OCI-LY1 (cell line): ENCODE results near the gene LRFN2.
A peak's percentile ranks its signal among the peaks of the same experiment; 100 is the strongest.

ENCODE experiments used
- H2AFZ ChIP-seq: fragments of 200-600 bp; sonication (generic), shearing (Covaris generic); 2 replicates; pipeline ENCODE4 v1.6.0; 2014; ENCODE audit warnings: antibody characterized with exemption, mild to moderate bottlenecking, low read length
- H3F3A ChIP-seq: fragments of 200-600 bp; sonication (generic), shearing (Covaris generic); 2 replicates; pipeline ENCODE4 v1.6.0; 2014; ENCODE audit warnings: mild to moderate bottlenecking, antibody characterized with exemption, low read length, moderate library complexity; ENCODE audit not compliant: insufficient read depth
- H3K27ac ChIP-seq: fragments of 200-600 bp; sonication (generic); 2 replicates; pipeline ENCODE4 v1.5.1; 2014; ENCODE audit warnings: low read length, mixed run types, mild to moderate bottlenecking, low read depth; ENCODE audit not compliant: poor library complexity, severe bottlenecking
- H3K27me3 ChIP-seq: fragments of 200-600 bp; sonication (generic); 2 replicates; pipeline ENCODE4 v1.6.0; 2014; ENCODE audit warnings: antibody characterized with exemption, mild to moderate bottlenecking, low read length, moderate library complexity; ENCODE audit not compliant: insufficient read depth
- H3K36me3 ChIP-seq: fragments of 200-600 bp; sonication (generic); 2 replicates; pipeline ENCODE4 v1.6.1; 2014; ENCODE audit warnings: mild to moderate bottlenecking, antibody characterized with exemption, low read length, moderate library complexity, mixed read lengths; ENCODE audit not compliant: insufficient read depth
- H3K4me1 ChIP-seq: fragments of 200-600 bp; sonication (generic); 2 replicates; pipeline ENCODE4 v1.5.1; 2014; ENCODE audit warnings: mild to moderate bottlenecking, low read length, moderate library complexity; ENCODE audit not compliant: insufficient read depth, severe bottlenecking
- H3K4me2 ChIP-seq: fragments of 200-600 bp; sonication (generic), shearing (Covaris generic); 2 replicates; pipeline ENCODE4 v1.6.1; 2014; ENCODE audit warnings: low read length
- H3K4me3 ChIP-seq: fragments of 200-600 bp; sonication (generic); 2 replicates; pipeline ENCODE4 v1.5.1; 2014; ENCODE audit warnings: low read length, low read depth, mild to moderate bottlenecking, mixed read lengths; ENCODE audit not compliant: poor library complexity, severe bottlenecking
- H3K79me2 ChIP-seq: fragments of 200-600 bp; shearing (Covaris generic); 2 replicates; pipeline ENCODE4 v1.6.1; 2016; ENCODE audit warnings: mixed run types, low read length, mixed read lengths; ENCODE audit not compliant: insufficient read depth
- H3K9ac ChIP-seq: fragments of 200-600 bp; sonication (generic), shearing (Covaris generic); 2 replicates; pipeline ENCODE4 v1.6.1; 2014; ENCODE audit warnings: mild to moderate bottlenecking, low read length, mixed read lengths
- H3K9me2 ChIP-seq: fragments of 200-600 bp; sonication (generic), shearing (Covaris generic); 2 replicates; pipeline ENCODE4 v1.6.1; 2014; ENCODE audit warnings: low read depth, mild to moderate bottlenecking, low read length, mixed read lengths
- H3K9me3 ChIP-seq: fragments of 200-600 bp; shearing (Covaris generic); 2 replicates; pipeline ENCODE4 v1.6.1; 2014; ENCODE audit warnings: low read length, mixed read lengths
- H4K20me1 ChIP-seq: fragments of 200-600 bp; sonication (generic), shearing (Covaris generic); 2 replicates; pipeline ENCODE4 v1.6.0; 2016; ENCODE audit warnings: mild to moderate bottlenecking, low read length; ENCODE audit not compliant: insufficient read depth
- EZH2 ChIP-seq: fragments of 200-600 bp; sonication (generic), shearing (Covaris generic); IDR thresholded peaks from 2 replicates; pipeline ENCODE4 v1.8.0; 2017; ENCODE audit warnings: borderline replicate concordance, mixed run types, mild to moderate bottlenecking, antibody characterized with exemption, low read length, moderate library complexity, mixed read lengths
- TF ChIP-seq, protein P1 (sequence below): fragments of 200-600 bp; sonication (generic), shearing (Covaris generic); IDR thresholded peaks from 2 replicates; pipeline ENCODE4 v1.5.1; 2017; ENCODE audit warnings: mild to moderate bottlenecking, antibody characterized with exemption, low read length, moderate library complexity, mixed read lengths

The LRFN2 gene

DNA sequence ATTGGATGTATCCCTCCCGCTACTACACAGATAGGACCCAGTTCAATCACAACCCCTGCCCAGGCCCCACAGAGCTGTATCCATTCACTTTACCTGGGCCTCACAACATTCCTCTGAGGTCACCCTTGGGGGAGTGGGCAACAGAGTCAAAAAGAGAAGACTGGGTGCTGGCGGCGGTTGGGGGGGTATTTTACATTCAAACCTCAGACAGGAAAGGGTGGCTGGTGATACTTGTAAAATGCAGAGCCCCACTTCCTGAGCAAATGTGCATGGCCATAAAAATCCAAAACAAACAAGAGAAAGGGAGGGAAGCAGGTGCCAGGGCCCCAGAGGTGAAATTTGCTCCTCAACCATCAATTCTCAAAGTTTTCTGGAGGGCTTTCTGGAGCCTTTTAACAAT is 3.5 kb downstream of the LRFN2 start:
- Histone ChIP-seq H3K9ac (no peak overlapping the region), H3K4me2 (no peak overlapping the region), H3K4me1 (no peaks in the 10 kb centered on the region), H3K9me3 (no peaks in the 10 kb centered on the region), H4K20me1 (no peaks in the 10 kb centered on the region), H2AFZ (no peak overlapping the region), H3F3A (no peaks in the 10 kb centered on the region), H3K4me3 (no peak overlapping the region), H3K36me3 (no peaks in the 10 kb centered on the region), H3K27me3 (no peaks in the 10 kb centered on the region), H3K27ac (no peak overlapping the region), H3K79me2 (no peaks in the 10 kb centered on the region), H3K9me2 (no peaks in the 10 kb centered on the region)
- TF ChIP-seq, protein P1, sequence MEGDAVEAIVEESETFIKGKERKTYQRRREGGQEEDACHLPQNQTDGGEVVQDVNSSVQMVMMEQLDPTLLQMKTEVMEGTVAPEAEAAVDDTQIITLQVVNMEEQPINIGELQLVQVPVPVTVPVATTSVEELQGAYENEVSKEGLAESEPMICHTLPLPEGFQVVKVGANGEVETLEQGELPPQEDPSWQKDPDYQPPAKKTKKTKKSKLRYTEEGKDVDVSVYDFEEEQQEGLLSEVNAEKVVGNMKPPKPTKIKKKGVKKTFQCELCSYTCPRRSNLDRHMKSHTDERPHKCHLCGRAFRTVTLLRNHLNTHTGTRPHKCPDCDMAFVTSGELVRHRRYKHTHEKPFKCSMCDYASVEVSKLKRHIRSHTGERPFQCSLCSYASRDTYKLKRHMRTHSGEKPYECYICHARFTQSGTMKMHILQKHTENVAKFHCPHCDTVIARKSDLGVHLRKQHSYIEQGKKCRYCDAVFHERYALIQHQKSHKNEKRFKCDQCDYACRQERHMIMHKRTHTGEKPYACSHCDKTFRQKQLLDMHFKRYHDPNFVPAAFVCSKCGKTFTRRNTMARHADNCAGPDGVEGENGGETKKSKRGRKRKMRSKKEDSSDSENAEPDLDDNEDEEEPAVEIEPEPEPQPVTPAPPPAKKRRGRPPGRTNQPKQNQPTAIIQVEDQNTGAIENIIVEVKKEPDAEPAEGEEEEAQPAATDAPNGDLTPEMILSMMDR, result no peak
- TF ChIP-seq EZH2, result no peak

DNA sequence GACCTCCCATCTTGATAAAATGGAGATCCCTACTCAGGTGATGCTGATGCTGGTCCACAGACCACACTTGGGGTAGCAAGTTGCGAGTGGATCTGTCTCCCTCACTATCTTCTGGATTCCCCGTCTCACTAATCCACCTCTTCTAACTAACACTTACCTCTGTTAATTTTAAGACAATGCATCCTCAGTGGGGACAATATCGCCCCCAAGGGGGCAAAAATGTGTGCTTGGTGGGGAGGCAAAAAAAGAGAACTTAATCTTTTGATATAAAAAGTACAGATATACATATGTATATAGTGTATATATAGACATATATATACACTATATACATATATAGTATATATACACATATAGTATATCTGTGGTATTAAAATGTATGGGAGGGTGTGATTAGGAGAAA is 4.3 kb downstream of the LRFN2 start:
- no peak overlapping the region for H3K9ac ChIP-seq
- no peak overlapping the region for H3K4me3 ChIP-seq
- no peaks in the 10 kb centered on the region for H3K9me3 ChIP-seq
- no peak overlapping the region for H2AFZ ChIP-seq
- H3K79me2 ChIP-seq, result no peaks in the 10 kb centered on the region
- H3K9me2 ChIP-seq, result no peaks in the 10 kb centered on the region
- TF ChIP-seq, protein P1, result peak; percentile 21
- TF ChIP-seq EZH2, result no peak
- no peaks in the 10 kb centered on the region for H3K27me3 ChIP-seq
- H3K27ac ChIP-seq, result no peak overlapping the region
- no peaks in the 10 kb centered on the region for H4K20me1 ChIP-seq
- H3K4me2 ChIP-seq, result no peak overlapping the region
- H3K36me3 ChIP-seq, result no peaks in the 10 kb centered on the region
- no peaks in the 10 kb centered on the region for H3F3A ChIP-seq
- no peaks in the 10 kb centered on the region for H3K4me1 ChIP-seq

DNA sequence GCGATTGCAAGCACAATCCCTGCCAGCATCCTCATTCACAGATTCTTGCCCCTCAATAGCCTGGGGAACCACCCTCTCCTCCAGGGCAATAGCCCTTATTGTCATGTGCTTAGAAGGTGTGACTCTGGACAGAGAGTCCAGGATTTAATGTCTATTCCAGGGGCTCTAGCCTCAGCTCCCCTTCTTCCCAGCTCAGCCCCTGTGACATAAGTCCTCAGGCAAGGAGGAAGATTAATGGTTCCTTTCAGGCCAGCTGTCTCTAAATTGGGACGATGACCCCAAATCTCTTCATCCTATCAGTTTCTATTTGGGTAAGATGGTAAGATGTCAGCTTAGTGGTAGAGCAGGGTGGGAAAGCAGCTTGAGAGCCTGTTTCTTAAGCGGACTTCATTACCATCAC is 8.1 kb downstream of the LRFN2 start:
- H4K20me1 ChIP-seq, result no peaks in the 10 kb centered on the region

More for the DNA sequence above, 8.1 kb downstream of the LRFN2 start:
- Histone ChIP-seq H3K4me3 (no peak overlapping the region), H3K9me3 (no peaks in the 10 kb centered on the region), H3K9me2 (no peaks in the 10 kb centered on the region), H3K79me2 (no peaks in the 10 kb centered on the region), H2AFZ (no peak overlapping the region), H3K4me1 (no peaks in the 10 kb centered on the region), H3K9ac (no peak overlapping the region), H3K27ac (no peak overlapping the region), H3K27me3 (no peaks in the 10 kb centered on the region), H3K4me2 (no peak overlapping the region), H3F3A (no peaks in the 10 kb centered on the region), H3K36me3 (no peaks in the 10 kb centered on the region)
- TF ChIP-seq, protein P1, result no peak
- no peak for TF ChIP-seq EZH2
